PFSK-1 (cell line): Measurements from ENCODE around the gene MKX.

Source experiments
- POLR2AphosphoS5 ChIP-seq: IDR thresholded peaks from 2 replicates; pipeline ENCODE4 v1.6.1; 2012; ENCODE audit warnings: low read depth, mild to moderate bottlenecking, control low read depth, low read length, moderate library complexity
- REST ChIP-seq, 2 experiments: IDR thresholded peaks; 2 replicates each; pipeline versions ENCODE4 v1.6.1 to v1.8.0; 2011 to 2012; ENCODE audit warnings: low read depth in 2 of 2, low read length in 2 of 2, control low read depth in 1 of 2, inconsistent platforms in 1 of 2, mild to moderate bottlenecking in 1 of 2, moderate library complexity in 1 of 2; ENCODE audit not compliant: insufficient read depth in 1 of 2
- SIN3A ChIP-seq: IDR thresholded peaks from 2 replicates; pipeline ENCODE4 v1.6.1; 2012; ENCODE audit warnings: mild to moderate bottlenecking, low read length, moderate library complexity, borderline replicate concordance; ENCODE audit not compliant: insufficient read depth
- TAF1 ChIP-seq: IDR thresholded peaks from 2 replicates; pipeline ENCODE4 v1.6.1; 2012; ENCODE audit warnings: low read length, control low read depth, borderline replicate concordance; ENCODE audit not compliant: insufficient read depth

- no peak for TF ChIP-seq TAF1
- no peak for TF ChIP-seq REST (IDR thresholded peaks at IDR 0.05; ENCODE audit: insufficient read depth in 1 of 2, low read depth in 2 of 2, low read length in 2 of 2)
- TF ChIP-seq POLR2AphosphoS5 = no peak
- TF ChIP-seq SIN3A = no peak
Observed at GRCh38 chr10:27716521-27716920, 29.1 kb downstream of the MKX start.
